ENCODE results near the gene POR.
"Not testable (repeated sequence)": the region's sequence is repeated elsewhere in the genome, so short reads cannot be mapped to it uniquely, and the experiment has no call there.

Gene POR

GRCh38 chr7:75888464-75889222 is 26.3 kb upstream of the POR start:
- no peaks in the 10 kb centered on the region for H3K9me3 ChIP-seq (replicated peaks in 1 of 2; ENCODE audit: control insufficient read depth in 2 of 2, insufficient read depth in 1 of 2, low read depth in 1 of 2, low read length in 2 of 2)
- no peak overlapping the region for H3K14ac ChIP-seq (ENCODE audit: low read length)

GRCh38 chr7:75889223-75889825 is 25.6 kb upstream of the POR start:
- H2BK12ac ChIP-seq (ENCODE audit: low read length) = peak overlapping the region; percentile 5
- H3K36me3 ChIP-seq (replicated peaks in 1 of 2; ENCODE audit: control insufficient read depth in 2 of 2, insufficient read depth in 2 of 2, low read length in 2 of 2) = peaks cover 37 to 57% of the 10 kb centered on the region in 2 donors
- no peak overlapping the region for H3K27ac ChIP-seq (replicated peaks; ENCODE audit: low read length)
- no peak overlapping the region for H3K4ac ChIP-seq (ENCODE audit: low read length)
- no peak for DNase-seq (ENCODE audit: low spot score)
- H3K9me3 ChIP-seq (replicated peaks in 1 of 2; ENCODE audit: control insufficient read depth in 2 of 2, insufficient read depth in 1 of 2, low read depth in 1 of 2, low read length in 2 of 2) = no peaks in the 10 kb centered on the region
- no peak overlapping the region for H2BK15ac ChIP-seq (ENCODE audit: low read length)
- H3K23ac ChIP-seq (ENCODE audit: low read depth, low read length, poor library complexity) = peak overlapping the region; percentile 74
- no peak overlapping the region for H3K9ac ChIP-seq (ENCODE audit: low read depth, low read length, poor library complexity)
- no peaks in the 10 kb centered on the region for H3K27me3 ChIP-seq (ENCODE audit: control insufficient read depth in 3 of 3, insufficient read depth in 3 of 3, low read depth in 1 of 3, low read length in 3 of 3)
- peaks cover 0 to 5% of the 10 kb centered on the region in 2 donors for H3K4me1 ChIP-seq (ENCODE audit: control insufficient read depth in 2 of 2, insufficient read depth in 1 of 2, low read depth in 1 of 2, low read length in 2 of 2)
- no peak overlapping the region for H3K14ac ChIP-seq (ENCODE audit: low read length)
- peak overlapping the region; percentile 27 for H2AK5ac ChIP-seq (ENCODE audit: low read depth, low read length)
- peaks cover 4% of the 10 kb centered on the region for H3K79me1 ChIP-seq (ENCODE audit: low read depth, low read length)
- H3K4me2 ChIP-seq (ENCODE audit: insufficient read depth, low read length, poor library complexity, severe bottlenecking) = no peak overlapping the region
- H3K4me3 ChIP-seq (ENCODE audit: low read length in 2 of 2) = no peak overlapping the region
- H3K18ac ChIP-seq (ENCODE audit: low read length) = no peak overlapping the region
- H2BK120ac ChIP-seq (ENCODE audit: low read depth, low read length) = no peak overlapping the region
- WGBS, 2 donors (ENCODE audit: extremely low coverage in 2 of 2, insufficient read length in 2 of 2, insufficient replicate concordance in 1 of 2) = no CpG with 5 or more reads among the region's 11 CpGs
- no peak overlapping the region for H2BK5ac ChIP-seq (ENCODE audit: low read length)
- H4K8ac ChIP-seq (ENCODE audit: low read depth, low read length) = no peak overlapping the region
- no peak overlapping the region for H4K91ac ChIP-seq (ENCODE audit: low read depth, low read length, poor library complexity)
- H2AFZ ChIP-seq (ENCODE audit: low read length) = no peak overlapping the region

More at GRCh38 chr7:75888464-75889222, 26.3 kb upstream of the POR start:
- Histone ChIP-seq H3K4ac (ENCODE audit: low read length) (no peak overlapping the region), H2BK120ac (ENCODE audit: low read depth, low read length) (no peak overlapping the region), H4K8ac (ENCODE audit: low read depth, low read length) (no peak overlapping the region), H3K27ac (replicated peaks; ENCODE audit: low read length) (no peak overlapping the region), H3K9ac (ENCODE audit: low read depth, low read length, poor library complexity) (peak overlapping the region; percentile 16), H3K4me1 (ENCODE audit: control insufficient read depth in 2 of 2, insufficient read depth in 1 of 2, low read depth in 1 of 2, low read length in 2 of 2) (peaks cover 0 to 5% of the 10 kb centered on the region in 2 donors), H3K27me3 (ENCODE audit: control insufficient read depth in 3 of 3, insufficient read depth in 3 of 3, low read depth in 1 of 3, low read length in 3 of 3) (no peaks in the 10 kb centered on the region), H2BK5ac (ENCODE audit: low read length) (peak overlapping the region; percentile 45), H3K36me3 (replicated peaks in 1 of 2; ENCODE audit: control insufficient read depth in 2 of 2, insufficient read depth in 2 of 2, low read length in 2 of 2) (peaks cover 41 to 64% of the 10 kb centered on the region in 2 donors), H3K4me2 (ENCODE audit: insufficient read depth, low read length, poor library complexity, severe bottlenecking) (no peak overlapping the region), H3K23ac (ENCODE audit: low read depth, low read length, poor library complexity) (peak overlapping the region; percentile 74), H2BK15ac (ENCODE audit: low read length) (no peak overlapping the region), H3K18ac (ENCODE audit: low read length) (peak overlapping the region; percentile 30), H3K79me1 (ENCODE audit: low read depth, low read length) (peaks cover 4% of the 10 kb centered on the region), H3K4me3 (ENCODE audit: low read length in 2 of 2) (no peak overlapping the region), H2AFZ (ENCODE audit: low read length) (no peak overlapping the region), H2BK12ac (ENCODE audit: low read length) (peak overlapping the region; percentile 5), H4K91ac (ENCODE audit: low read depth, low read length, poor library complexity) (no peak overlapping the region), H2AK5ac (ENCODE audit: low read depth, low read length) (peak overlapping the region; percentile 27)
- no CpG with 5 or more reads among the region's 23 CpGs for WGBS, 2 donors (ENCODE audit: extremely low coverage in 2 of 2, insufficient read length in 2 of 2, insufficient replicate concordance in 1 of 2)
- no peak for DNase-seq (ENCODE audit: low spot score)

GRCh38 chr7:75889826-75890225 is 25.1 kb upstream of the POR start:
- Histone ChIP-seq H2BK15ac (ENCODE audit: low read length) (no peak overlapping the region), H3K36me3 (replicated peaks in 1 of 2; ENCODE audit: control insufficient read depth in 2 of 2, insufficient read depth in 2 of 2, low read length in 2 of 2) (peaks cover 32 to 52% of the 10 kb centered on the region in 2 donors), H3K9ac (ENCODE audit: low read depth, low read length, poor library complexity) (no peak overlapping the region), H2BK120ac (ENCODE audit: low read depth, low read length) (no peak overlapping the region), H4K91ac (ENCODE audit: low read depth, low read length, poor library complexity) (no peak overlapping the region), H2AFZ (ENCODE audit: low read length) (no peak overlapping the region), H3K27me3 (ENCODE audit: control insufficient read depth in 3 of 3, insufficient read depth in 3 of 3, low read depth in 1 of 3, low read length in 3 of 3) (no peaks in the 10 kb centered on the region), H3K27ac (replicated peaks; ENCODE audit: low read length) (no peak overlapping the region), H3K18ac (ENCODE audit: low read length) (no peak overlapping the region), H2BK12ac (ENCODE audit: low read length) (no peak overlapping the region), H3K14ac (ENCODE audit: low read length) (no peak overlapping the region), H3K4me2 (ENCODE audit: insufficient read depth, low read length, poor library complexity, severe bottlenecking) (no peak overlapping the region), H3K4me3 (ENCODE audit: low read length in 2 of 2) (no peak overlapping the region), H2BK5ac (ENCODE audit: low read length) (no peak overlapping the region), H2AK5ac (ENCODE audit: low read depth, low read length) (no peak overlapping the region), H3K9me3 (replicated peaks in 1 of 2; ENCODE audit: control insufficient read depth in 2 of 2, insufficient read depth in 1 of 2, low read depth in 1 of 2, low read length in 2 of 2) (no peaks in the 10 kb centered on the region), H4K8ac (ENCODE audit: low read depth, low read length) (no peak overlapping the region), H3K4me1 (ENCODE audit: control insufficient read depth in 2 of 2, insufficient read depth in 1 of 2, low read depth in 1 of 2, low read length in 2 of 2) (peaks cover 0 to 5% of the 10 kb centered on the region in 2 donors), H3K23ac (ENCODE audit: low read depth, low read length, poor library complexity) (no peak overlapping the region), H3K4ac (ENCODE audit: low read length) (no peak overlapping the region), H3K79me1 (ENCODE audit: low read depth, low read length) (peaks cover 4% of the 10 kb centered on the region)
- WGBS, 2 donors (ENCODE audit: extremely low coverage in 2 of 2, insufficient read length in 2 of 2, insufficient replicate concordance in 1 of 2) = no CpG with 5 or more reads among the region's 11 CpGs
- no peak for DNase-seq (ENCODE audit: low spot score)

- H2BK15ac ChIP-seq (ENCODE audit: low read length); H2AFZ ChIP-seq (ENCODE audit: low read length); H4K8ac ChIP-seq (ENCODE audit: low read depth, low read length); H3K79me1 ChIP-seq (ENCODE audit: low read depth, low read length); H3K27me3 ChIP-seq (ENCODE audit: control insufficient read depth in 3 of 3, insufficient read depth in 3 of 3, low read depth in 1 of 3, low read length in 3 of 3); H3K9me3 ChIP-seq (replicated peaks in 1 of 2; ENCODE audit: control insufficient read depth in 2 of 2, insufficient read depth in 1 of 2, low read depth in 1 of 2, low read length in 2 of 2); H3K4me1 ChIP-seq (ENCODE audit: control insufficient read depth in 2 of 2, insufficient read depth in 1 of 2, low read depth in 1 of 2, low read length in 2 of 2); H2BK120ac ChIP-seq (ENCODE audit: low read depth, low read length); H3K18ac ChIP-seq (ENCODE audit: low read length); H4K91ac ChIP-seq (ENCODE audit: low read depth, low read length, poor library complexity); H3K4me2 ChIP-seq (ENCODE audit: insufficient read depth, low read length, poor library complexity, severe bottlenecking); H3K9ac ChIP-seq (ENCODE audit: low read depth, low read length, poor library complexity); H3K4me3 ChIP-seq (ENCODE audit: low read length in 2 of 2); H3K4ac ChIP-seq (ENCODE audit: low read length); H2AK5ac ChIP-seq (ENCODE audit: low read depth, low read length); H3K27ac ChIP-seq (replicated peaks; ENCODE audit: low read length); DNase-seq (ENCODE audit: low spot score); H2BK12ac ChIP-seq (ENCODE audit: low read length); H3K23ac ChIP-seq (ENCODE audit: low read depth, low read length, poor library complexity); H3K14ac ChIP-seq (ENCODE audit: low read length); H2BK5ac ChIP-seq (ENCODE audit: low read length): not testable (repeated sequence)
- WGBS, 2 donors (ENCODE audit: extremely low coverage in 2 of 2, insufficient read length in 2 of 2, insufficient replicate concordance in 1 of 2) = no CpG with 5 or more reads among the region's 7 CpGs
- peaks cover 19 to 38% of the 10 kb centered on the region in 2 donors for H3K36me3 ChIP-seq (replicated peaks in 1 of 2; ENCODE audit: control insufficient read depth in 2 of 2, insufficient read depth in 2 of 2, low read length in 2 of 2)
Measured at GRCh38 chr7:75891237-75891636, 23.7 kb upstream of the POR start.

Measured in neuronal stem cell (in vitro differentiated cells).